Liver (tissue), 3 donors: ENCODE measurements around the gene FNIP1.

Source experiments
- JUND ChIP-seq, 2 donors: IDR thresholded peaks; 2 replicates each; pipeline ENCODE4 v1.6.1; 2016; ENCODE audit warnings: antibody characterized with exemption in 2 of 2
- TF ChIP-seq, protein P1 (sequence below): fragments of 150-350 bp; IDR thresholded peaks from 2 replicates; pipeline ENCODE4 v1.5.1; 2017; ENCODE audit warnings: improper control_type of control experiment, low read depth, low read length; ENCODE audit not compliant: missing input control
- TF ChIP-seq, protein P2 (sequence below): IDR thresholded peaks from 2 replicates; pipeline ENCODE4 v1.6.1; 2016; ENCODE audit warnings: antibody characterized with exemption
- donor health status: healthy.
- donor health status: healthy.

DNA sequence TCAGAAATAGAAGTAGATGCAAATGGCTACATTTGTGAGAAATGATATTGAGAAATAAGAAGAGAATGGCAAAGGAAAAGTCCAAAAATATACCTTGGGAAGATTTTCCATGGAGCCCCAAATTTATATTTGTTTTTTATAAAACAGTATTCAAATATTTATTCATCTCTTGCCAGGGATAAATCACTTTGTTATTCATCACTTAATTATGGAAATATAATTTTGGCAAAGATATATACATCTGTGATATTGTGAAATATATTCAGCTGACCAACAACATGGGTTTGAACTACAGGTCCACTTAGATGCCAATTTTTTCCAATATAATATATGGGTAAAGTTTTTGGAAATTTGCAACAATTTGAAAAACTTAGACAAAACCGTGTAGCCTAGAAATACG lies 142.0 kb downstream of the FNIP1 start:
- TF ChIP-seq, protein P1, sequence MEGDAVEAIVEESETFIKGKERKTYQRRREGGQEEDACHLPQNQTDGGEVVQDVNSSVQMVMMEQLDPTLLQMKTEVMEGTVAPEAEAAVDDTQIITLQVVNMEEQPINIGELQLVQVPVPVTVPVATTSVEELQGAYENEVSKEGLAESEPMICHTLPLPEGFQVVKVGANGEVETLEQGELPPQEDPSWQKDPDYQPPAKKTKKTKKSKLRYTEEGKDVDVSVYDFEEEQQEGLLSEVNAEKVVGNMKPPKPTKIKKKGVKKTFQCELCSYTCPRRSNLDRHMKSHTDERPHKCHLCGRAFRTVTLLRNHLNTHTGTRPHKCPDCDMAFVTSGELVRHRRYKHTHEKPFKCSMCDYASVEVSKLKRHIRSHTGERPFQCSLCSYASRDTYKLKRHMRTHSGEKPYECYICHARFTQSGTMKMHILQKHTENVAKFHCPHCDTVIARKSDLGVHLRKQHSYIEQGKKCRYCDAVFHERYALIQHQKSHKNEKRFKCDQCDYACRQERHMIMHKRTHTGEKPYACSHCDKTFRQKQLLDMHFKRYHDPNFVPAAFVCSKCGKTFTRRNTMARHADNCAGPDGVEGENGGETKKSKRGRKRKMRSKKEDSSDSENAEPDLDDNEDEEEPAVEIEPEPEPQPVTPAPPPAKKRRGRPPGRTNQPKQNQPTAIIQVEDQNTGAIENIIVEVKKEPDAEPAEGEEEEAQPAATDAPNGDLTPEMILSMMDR = no peak
- TF ChIP-seq, protein P2, sequence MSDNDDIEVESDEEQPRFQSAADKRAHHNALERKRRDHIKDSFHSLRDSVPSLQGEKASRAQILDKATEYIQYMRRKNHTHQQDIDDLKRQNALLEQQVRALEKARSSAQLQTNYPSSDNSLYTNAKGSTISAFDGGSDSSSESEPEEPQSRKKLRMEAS = no peak
- TF ChIP-seq JUND (IDR thresholded peaks at IDR 0.05) = no peak
